AG04449 (cell line): Measurements from ENCODE around the gene ANKRD26.

Experiments
- CTCF ChIA-PET: fragments of 350-600 bp; formaldehyde crosslinking; extraction: SDS; loops from one replicate; lab custom pipeline; 2021; ENCODE audit warnings: antibody characterized with exemption; lab: Yijun Ruan, JAX
- POLR2A ChIA-PET: fragments of 400-600, 350-600 bp; formaldehyde crosslinking; extraction: SDS; loops from one replicate; lab custom pipeline; 2020; ENCODE audit warnings: antibody characterized with exemption, inconsistent platforms; lab: Yijun Ruan, JAX
- DNase-seq: peaks from one replicate; pipeline ENCODE4 v3.0.0-alpha.2; 2010; ENCODE audit warnings: low read depth, low spot score
- H3K4me3 ChIP-seq: 2 replicates; pipeline ENCODE4 v1.5.1; 2011; ENCODE audit warnings: low read depth, mild to moderate bottlenecking, control low read depth, low read length
- CTCF ChIP-seq: IDR thresholded peaks from one replicate; pipeline ENCODE4 v1.5.1; 2011; ENCODE audit warnings: mild to moderate bottlenecking, moderate library complexity, low read length, control low read depth, inconsistent platforms; ENCODE audit not compliant: insufficient read depth; ENCODE audit errors: missing control alignments

ANKRD26 gene

DNA sequence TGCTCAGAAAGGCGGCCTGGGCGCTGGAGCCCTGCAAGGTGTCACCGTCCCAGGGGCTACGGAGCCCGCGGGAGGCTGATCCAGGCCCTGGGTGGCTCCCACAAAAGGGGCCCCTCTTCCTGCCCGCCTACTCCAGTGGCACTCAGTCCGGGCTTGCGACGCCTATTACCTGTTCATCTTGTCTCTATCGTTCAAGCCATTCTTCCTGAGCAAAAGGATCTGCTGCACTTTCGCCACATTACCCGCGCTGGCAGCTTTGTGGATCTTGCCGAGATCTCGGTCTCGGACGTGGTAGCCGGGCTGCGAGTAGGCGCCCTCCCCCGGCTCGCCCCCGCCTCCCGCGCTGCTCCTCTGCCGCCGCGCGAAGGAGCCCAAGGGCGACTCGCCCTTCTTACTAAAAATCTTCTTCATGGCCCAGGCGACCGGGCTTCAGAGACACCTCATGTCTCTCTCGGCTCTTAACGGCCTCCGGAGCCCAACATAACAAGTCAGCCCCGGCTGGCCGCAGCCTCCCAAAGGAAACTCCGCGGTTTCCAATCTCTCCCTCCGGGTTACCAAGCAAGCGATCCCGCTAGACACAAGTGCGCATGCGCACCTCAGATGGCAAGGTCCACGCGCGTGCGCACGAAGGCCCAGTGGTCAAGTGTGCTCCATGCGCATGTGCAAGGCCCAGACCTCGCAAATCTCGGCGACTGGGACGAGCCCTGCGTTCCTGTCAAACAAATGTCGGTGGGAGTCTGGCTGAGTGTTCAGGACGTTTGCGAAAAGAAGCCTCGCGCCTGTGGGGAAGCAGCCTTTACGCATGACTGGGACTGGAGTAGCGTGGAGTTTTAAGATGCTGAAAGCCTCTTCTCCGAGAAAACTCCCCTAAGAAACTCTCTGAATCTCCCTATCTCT, at the start of gene ANKRD26:
Gene ANKRD26, minus strand, starts transcription at position 579 of the 897 bp plus-strand sequence. Its CDS starts 168 bp downstream, at position 411.
- no peak for TF ChIP-seq CTCF
- peak; percentile 77 for DNase-seq
- H3K4me3 ChIP-seq: peak within 1 kb of the TSS; percentile 82
- CTCF ChIA-PET: no interaction called here
- POLR2A ChIA-PET: interaction anchor here (1.2 kb wide), 1 partner anchor 54 kb away, joined by 5 read pairs; the partner anchor contains the start of gene YME1L1

GRCh38 chr10:27147701-27148100, 47.4 kb upstream of the ANKRD26 start:
- ChIA-PET CTCF (interaction anchor here (0.8 kb wide), 1 partner anchor 20 kb away, joined by 3 read pairs; no protein-coding TSS in a partner anchor), POLR2A (no interaction called here)
- no peak for TF ChIP-seq CTCF
- DNase-seq: no peak
- no peak overlapping the region for H3K4me3 ChIP-seq

DNA sequence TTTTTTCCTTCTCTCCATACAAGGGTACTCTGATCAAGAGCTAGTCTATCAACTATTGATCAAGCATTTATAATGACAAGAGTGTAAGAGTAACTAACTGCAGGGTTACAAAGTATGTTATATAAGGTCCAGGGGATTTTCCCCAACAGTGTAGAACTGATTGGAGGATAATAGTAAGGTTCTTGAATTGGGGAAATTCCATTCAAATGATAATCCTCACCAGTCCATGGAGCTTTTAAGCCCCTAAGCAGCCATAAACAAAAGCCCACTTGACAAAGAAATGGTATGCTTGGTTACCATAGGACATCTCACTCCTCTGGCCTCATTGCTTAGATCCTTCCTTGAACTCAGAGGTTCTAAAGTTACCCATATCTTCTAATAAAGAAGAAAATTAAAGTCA, 45.6 kb upstream of the ANKRD26 start:
- CTCF ChIA-PET: interaction anchor here (0.9 kb wide), 1 partner anchor 27 kb away, joined by 4 read pairs; no protein-coding TSS in a partner anchor
- no peak for TF ChIP-seq CTCF
- DNase-seq: no peak
- H3K4me3 ChIP-seq: no peak overlapping the region
- POLR2A ChIA-PET: no interaction called here

- no peak for TF ChIP-seq CTCF
- ChIA-PET POLR2A (no interaction called here), CTCF (interaction anchor here (0.7 kb wide), 1 partner anchor 11 kb away, joined by 3 read pairs; the partner anchor contains the start of gene YME1L1)
- no peak for DNase-seq
- no peak overlapping the region for H3K4me3 ChIP-seq
These were observed 43.4 kb upstream of the ANKRD26 start for GRCh38 chr10:27143686-27144085.

GRCh38 chr10:27138277-27138676, 38.0 kb upstream of the ANKRD26 start:
- no peak for TF ChIP-seq CTCF
- CTCF ChIA-PET: no interaction called here
- POLR2A ChIA-PET: no interaction called here

DNA sequence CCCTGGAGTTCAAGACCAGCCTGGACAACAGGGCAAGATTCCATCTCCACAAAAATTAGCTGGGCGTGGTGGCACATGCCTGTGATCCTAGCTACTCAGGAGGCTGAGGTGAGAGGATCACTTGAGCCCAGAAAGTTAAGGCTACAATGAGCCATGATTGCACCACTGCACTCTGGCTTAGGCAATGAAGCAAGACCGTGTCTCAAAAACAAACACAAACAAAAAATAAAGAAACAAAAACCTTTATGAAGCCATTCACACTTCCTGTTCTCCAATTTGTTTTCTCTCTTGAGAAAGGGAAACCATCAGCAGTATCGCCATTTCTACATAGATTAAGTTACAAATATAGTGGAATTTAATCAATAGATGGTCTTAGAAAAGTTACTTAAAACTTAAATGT, 34.1 kb upstream of the ANKRD26 start:
- H3K4me3 ChIP-seq: no peak overlapping the region
- TF ChIP-seq CTCF: no peak
- no peak for DNase-seq
- ChIA-PET CTCF (no interaction called here), POLR2A (no interaction called here)

More at GRCh38 chr10:27138277-27138676, 38.0 kb upstream of the ANKRD26 start:
- no peak for DNase-seq
- H3K4me3 ChIP-seq: no peak overlapping the region
